Nephron (organoid): ENCODE data around the gene ALPI.

ENCODE experiments used
- H3K27ac Mint-ChIP-seq, 3 experiments: 2 replicates each; pipeline ENCODE4 v1.8.0; 2020; ENCODE audit warnings: mixed read lengths in 3 of 3, mild to moderate bottlenecking in 2 of 3, moderate library complexity in 1 of 3
- H3K27me3 Mint-ChIP-seq: 2 replicates; pipeline ENCODE4 v1.8.0; 2021; ENCODE audit warnings: low read depth, mild to moderate bottlenecking, moderate library complexity, mixed read lengths
- H3K36me3 Mint-ChIP-seq: 2 replicates; pipeline ENCODE4 v1.8.0; 2020; ENCODE audit warnings: low read depth, mixed read lengths
- H3K4me1 Mint-ChIP-seq: 2 replicates; pipeline ENCODE4 v1.8.0; 2020; ENCODE audit warnings: mixed read lengths
- H3K4me3 Mint-ChIP-seq, 3 experiments: 2 replicates each; pipeline ENCODE4 v1.8.0; 2020; ENCODE audit warnings: mild to moderate bottlenecking in 3 of 3, mixed read lengths in 3 of 3, moderate library complexity in 2 of 3
- H3K9me3 Mint-ChIP-seq: 2 replicates; pipeline ENCODE4 v1.8.0; 2020; ENCODE audit warnings: mixed read lengths
- TF ChIP-seq, protein P1 (sequence below), 3 experiments: fragments of 200-600 bp; sonication (generic); IDR thresholded peaks; one replicate each; pipeline ENCODE4 v1.5.0; 2021; ENCODE audit warnings: antibody characterized with exemption in 3 of 3; ENCODE audit not compliant: unreplicated experiment in 3 of 3

Gene ALPI

DNA sequence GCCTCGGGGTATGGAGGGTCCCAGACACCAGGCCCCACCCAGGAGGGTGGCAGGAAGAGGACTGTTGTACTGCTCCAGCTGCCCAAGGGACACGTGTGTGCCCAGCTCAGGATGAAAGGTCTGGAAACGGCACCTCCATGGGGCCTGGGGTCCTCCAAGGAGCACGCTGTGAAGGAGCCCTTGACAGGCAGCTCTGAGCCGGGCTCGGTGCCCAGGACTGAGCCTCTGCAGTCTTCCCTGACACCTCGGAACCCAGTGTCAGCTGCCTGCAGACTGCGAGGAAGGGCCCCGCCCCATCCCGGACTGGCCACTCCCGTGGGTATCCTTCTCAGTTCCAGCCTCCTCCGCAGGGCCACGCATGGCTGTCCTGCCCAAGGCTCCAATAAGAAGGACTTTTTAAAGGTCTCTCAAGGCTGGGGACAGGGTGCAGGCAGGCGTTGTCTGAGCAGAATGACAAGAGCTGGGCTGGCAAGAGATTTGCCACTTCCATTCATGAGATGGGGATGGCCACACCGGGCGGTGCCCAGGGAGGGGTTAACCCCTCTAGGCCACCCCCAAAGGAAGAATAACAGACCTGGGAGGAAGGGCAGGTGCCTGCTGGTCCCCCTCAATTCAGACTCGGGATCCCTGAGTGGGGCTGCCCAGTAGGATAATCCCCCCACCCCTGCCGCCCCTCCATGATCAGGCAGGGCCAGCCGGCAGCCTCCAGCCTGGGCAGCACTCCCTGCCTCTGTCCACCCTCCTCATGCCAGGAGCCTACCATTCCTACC, 22.8 kb downstream of the ALPI start:
- H3K27ac Mint-ChIP-seq, result no peak overlapping the region
- TF ChIP-seq, protein P1, sequence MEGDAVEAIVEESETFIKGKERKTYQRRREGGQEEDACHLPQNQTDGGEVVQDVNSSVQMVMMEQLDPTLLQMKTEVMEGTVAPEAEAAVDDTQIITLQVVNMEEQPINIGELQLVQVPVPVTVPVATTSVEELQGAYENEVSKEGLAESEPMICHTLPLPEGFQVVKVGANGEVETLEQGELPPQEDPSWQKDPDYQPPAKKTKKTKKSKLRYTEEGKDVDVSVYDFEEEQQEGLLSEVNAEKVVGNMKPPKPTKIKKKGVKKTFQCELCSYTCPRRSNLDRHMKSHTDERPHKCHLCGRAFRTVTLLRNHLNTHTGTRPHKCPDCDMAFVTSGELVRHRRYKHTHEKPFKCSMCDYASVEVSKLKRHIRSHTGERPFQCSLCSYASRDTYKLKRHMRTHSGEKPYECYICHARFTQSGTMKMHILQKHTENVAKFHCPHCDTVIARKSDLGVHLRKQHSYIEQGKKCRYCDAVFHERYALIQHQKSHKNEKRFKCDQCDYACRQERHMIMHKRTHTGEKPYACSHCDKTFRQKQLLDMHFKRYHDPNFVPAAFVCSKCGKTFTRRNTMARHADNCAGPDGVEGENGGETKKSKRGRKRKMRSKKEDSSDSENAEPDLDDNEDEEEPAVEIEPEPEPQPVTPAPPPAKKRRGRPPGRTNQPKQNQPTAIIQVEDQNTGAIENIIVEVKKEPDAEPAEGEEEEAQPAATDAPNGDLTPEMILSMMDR (IDR thresholded peaks at IDR 0.05; ENCODE audit: unreplicated experiment in 3 of 3), result no peak
- no peaks in the 10 kb centered on the region for H3K36me3 Mint-ChIP-seq
- H3K27me3 Mint-ChIP-seq, result peaks cover 57% of the 10 kb centered on the region
- no peak overlapping the region for H3K4me3 Mint-ChIP-seq
- H3K9me3 Mint-ChIP-seq, result no peaks in the 10 kb centered on the region
- peaks cover 5% of the 10 kb centered on the region for H3K4me1 Mint-ChIP-seq

DNA sequence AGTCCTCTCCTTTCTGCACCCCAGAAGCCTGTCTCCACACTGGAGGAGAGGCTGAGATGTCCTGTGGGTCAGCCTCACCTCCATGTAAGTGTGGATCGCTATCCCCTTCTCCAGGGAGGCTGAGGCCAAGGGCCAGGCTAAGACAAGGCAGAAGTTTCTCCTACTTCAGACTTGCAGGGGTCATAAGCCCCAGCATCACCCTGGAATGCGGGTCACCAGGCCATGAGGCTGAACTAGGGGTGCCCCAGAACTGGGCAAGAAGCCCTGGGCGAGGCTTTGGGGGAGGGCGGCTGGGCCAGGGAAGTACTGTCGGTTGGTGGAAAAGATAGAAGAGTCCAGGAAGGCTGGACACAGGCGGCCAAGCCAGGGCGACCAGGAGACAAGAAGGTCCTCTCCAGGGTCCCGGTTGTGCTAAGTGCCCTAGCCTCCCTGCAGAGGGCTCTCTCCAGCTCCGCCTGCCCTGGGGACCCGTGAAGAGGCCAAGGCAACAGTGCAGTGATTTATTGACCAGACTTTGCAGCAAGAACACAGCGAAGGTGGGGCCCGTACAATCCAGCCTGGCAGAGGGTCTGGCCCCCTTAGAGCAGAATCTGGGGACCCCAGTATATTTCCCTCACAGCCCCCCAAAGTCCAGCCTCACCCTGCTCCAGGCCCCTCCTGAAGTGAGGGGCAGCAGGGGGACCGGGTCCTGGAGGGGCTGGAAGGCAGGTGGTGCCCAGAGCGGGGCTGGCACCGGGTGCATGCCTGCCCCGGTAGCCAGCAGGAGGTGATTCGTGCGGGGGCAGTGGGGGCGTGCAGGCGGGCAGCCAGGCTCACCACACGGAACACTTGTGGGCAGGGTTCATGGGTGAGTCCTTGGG, 23.6 kb downstream of the ALPI start:
- TF ChIP-seq, protein P1 (IDR thresholded peaks at IDR 0.05; ENCODE audit: unreplicated experiment in 3 of 3), result no peak
- Mint-ChIP-seq H3K4me3 (no peak overlapping the region), H3K36me3 (no peaks in the 10 kb centered on the region), H3K27me3 (peaks cover 59% of the 10 kb centered on the region), H3K27ac (no peak overlapping the region), H3K4me1 (peaks cover 2% of the 10 kb centered on the region), H3K9me3 (no peaks in the 10 kb centered on the region)

DNA sequence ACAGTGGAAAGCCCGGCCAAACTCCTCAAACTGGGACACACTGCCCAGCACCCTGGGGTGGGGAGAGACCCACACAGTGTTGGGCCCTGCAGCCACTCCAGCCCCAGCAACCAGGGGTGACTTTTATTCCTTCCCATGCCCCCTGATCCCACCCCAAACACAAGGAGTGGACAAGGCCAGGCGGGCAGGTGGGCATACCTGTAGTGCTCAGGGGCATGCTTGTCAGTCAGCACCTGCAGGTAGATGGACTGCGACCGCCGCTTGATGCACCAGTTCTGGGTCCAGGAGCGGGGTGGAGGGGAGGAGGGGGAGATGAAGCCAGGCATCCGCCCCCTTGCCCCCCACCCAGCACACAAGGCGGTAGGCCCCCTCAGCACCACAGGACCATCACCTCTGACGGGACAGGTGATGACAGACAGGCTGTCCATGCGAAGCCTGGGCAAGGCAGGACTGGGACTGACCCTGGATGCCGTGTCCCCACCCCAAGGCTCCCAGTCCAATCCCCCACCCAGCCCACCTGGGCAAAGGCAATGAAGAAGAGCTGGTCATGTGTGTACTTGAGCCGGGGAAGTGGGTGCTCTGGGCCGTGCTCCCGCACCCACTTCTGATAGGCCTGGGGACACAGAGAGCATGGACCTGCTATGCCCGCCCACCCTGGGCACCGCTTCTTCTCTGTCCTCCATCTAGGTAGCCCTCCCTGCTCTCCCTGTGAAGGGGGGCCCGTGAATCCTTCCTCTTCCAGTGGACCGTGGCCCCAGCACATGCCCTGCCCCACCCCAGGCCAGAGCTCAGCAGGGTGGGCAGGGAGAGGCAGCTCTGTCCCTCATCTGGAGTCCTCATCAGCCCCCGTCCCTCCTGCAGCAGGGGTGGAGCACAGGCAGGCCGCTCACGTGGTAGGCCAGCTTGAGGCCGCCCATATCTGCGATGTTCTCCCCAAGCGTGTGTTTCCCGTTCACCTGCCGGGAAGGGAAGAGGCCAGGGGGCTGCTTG, 24.5 kb downstream of the ALPI start:
- Mint-ChIP-seq H3K27ac (no peak overlapping the region), H3K4me1 (no peaks in the 10 kb centered on the region), H3K4me3 (no peak overlapping the region), H3K9me3 (no peaks in the 10 kb centered on the region), H3K36me3 (no peaks in the 10 kb centered on the region), H3K27me3 (peaks cover 63% of the 10 kb centered on the region)
- TF ChIP-seq, protein P1 (IDR thresholded peaks at IDR 0.05; ENCODE audit: unreplicated experiment in 3 of 3), result no peak

DNA sequence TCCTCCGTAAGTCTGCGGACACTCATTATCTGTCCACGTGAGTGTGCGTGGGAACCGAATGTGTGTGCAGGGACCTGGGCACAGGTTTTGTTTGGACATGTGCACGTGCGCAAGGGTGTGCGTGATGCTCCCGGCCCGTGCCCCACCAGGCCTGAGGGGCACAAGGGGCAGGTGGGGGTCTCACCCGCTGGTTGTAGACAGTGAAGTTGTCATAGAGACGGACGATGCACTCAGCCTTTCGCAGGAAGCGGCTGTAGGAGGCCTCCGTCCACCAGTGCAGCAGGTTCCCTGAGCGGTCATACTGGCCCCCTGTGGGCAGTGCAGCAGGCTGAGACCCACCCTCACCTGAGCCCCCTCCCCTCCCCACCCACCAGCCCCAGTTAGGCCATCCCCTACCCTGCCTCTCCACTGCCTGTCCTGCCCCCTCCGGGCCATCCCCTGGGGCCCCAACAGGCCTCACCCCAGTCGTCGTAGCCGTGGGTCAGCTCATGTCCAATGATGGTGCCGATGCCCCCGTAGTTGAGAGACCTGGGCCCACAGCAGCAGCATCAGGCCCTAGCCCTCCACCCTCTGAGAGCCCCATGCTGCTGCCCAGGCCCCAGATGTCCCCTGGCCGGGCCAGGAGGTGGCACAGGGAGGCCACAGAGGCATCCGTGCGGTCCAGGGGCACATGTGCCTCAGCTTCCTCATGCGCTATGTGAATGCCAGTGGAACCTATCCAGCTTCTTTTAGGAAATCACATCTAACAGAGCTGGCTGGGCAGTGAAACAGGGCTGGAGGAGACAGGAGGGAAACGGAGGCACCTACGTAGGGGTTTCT, 25.6 kb downstream of the ALPI start:
- no peak overlapping the region for H3K27ac Mint-ChIP-seq
- H3K36me3 Mint-ChIP-seq, result no peaks in the 10 kb centered on the region
- no peak overlapping the region for H3K4me3 Mint-ChIP-seq
- H3K9me3 Mint-ChIP-seq, result no peaks in the 10 kb centered on the region
- TF ChIP-seq, protein P1 (IDR thresholded peaks at IDR 0.05; ENCODE audit: unreplicated experiment in 3 of 3), result no peak
- peaks cover 66% of the 10 kb centered on the region for H3K27me3 Mint-ChIP-seq
- no peaks in the 10 kb centered on the region for H3K4me1 Mint-ChIP-seq
